CD4-positive, alpha-beta T cell (primary cell): ENCODE measurements around the gene TNNT2. TPM values are rescaled to one million over a fixed set of nuclear protein-coding genes. Genes with fewer than 3 reads are reported as not detected.

Experiments used
- ATAC-seq: fragments of 200-7000 bp; cut with Tn5 transposase; one replicate; pipeline ENCODE4 v1.10.0; 2022; ENCODE audit warnings: mild to moderate bottlenecking; ENCODE audit not compliant: poor library complexity
- CTCF ChIA-PET: fragments of 350-600 bp; sonication (Branson Sonifier 250); formaldehyde crosslinking; loops from one replicate; lab custom pipeline; 2021; ENCODE audit warnings: antibody characterized with exemption, inconsistent platforms; lab: Charles Lee
- POLR2A ChIA-PET: fragments of 350-600 bp; sonication (Branson Sonifier 250); formaldehyde crosslinking; loops from one replicate; lab custom pipeline; 2021; ENCODE audit warnings: antibody characterized with exemption, inconsistent platforms; lab: Charles Lee
- DNase-seq, 14 experiments: peaks; one replicate each; pipeline ENCODE4 v3.0.0-alpha.2; 2013 to 2020; ENCODE audit warnings: mixed read lengths in 2 of 14
- H3K27ac ChIP-seq, 2 donors: one replicate each; pipeline versions ENCODE4 v1.5.1 to v1.7.0; 2013; ENCODE audit warnings: low read length in 2 of 2, low read depth in 1 of 2, mild to moderate bottlenecking in 1 of 2
- H3K27me3 ChIP-seq, 2 experiments: 1 replicate in 1 of 2; 2 replicates in 1 of 2; pipeline versions ENCODE4 v1.6.1 to v1.7.0; 2013; ENCODE audit warnings: low read length in 2 of 2, control low read depth in 1 of 2, mild to moderate bottlenecking in 1 of 2, moderate library complexity in 1 of 2; ENCODE audit not compliant: insufficient read depth in 2 of 2, control insufficient read depth in 1 of 2
- H3K36me3 ChIP-seq: one replicate; pipeline ENCODE4 v1.6.1; 2013; ENCODE audit warnings: low read length, control low read depth; ENCODE audit not compliant: insufficient read depth
- H3K4me1 ChIP-seq: one replicate; pipeline ENCODE4 v1.6.1; 2013; ENCODE audit warnings: low read length, control low read depth; ENCODE audit not compliant: insufficient read depth
- H3K4me3 ChIP-seq: one replicate; pipeline ENCODE4 v1.5.1; 2013; ENCODE audit warnings: mild to moderate bottlenecking, low read length, moderate library complexity
- H3K9me3 ChIP-seq, 2 experiments: 1 replicate in 1 of 2; 2 replicates in 1 of 2; pipeline versions ENCODE4 v1.6.1 to v1.7.0; 2013; ENCODE audit warnings: low read length in 2 of 2, mild to moderate bottlenecking in 2 of 2, control low read depth in 1 of 2, moderate library complexity in 1 of 2; ENCODE audit not compliant: control insufficient read depth in 1 of 2, insufficient read depth in 1 of 2
- H3K27ac Mint-ChIP-seq: one replicate; pipeline ENCODE4 v1.8.0; 2020; ENCODE audit warnings: mixed read lengths
- H3K27me3 Mint-ChIP-seq: one replicate; pipeline ENCODE4 v1.8.0; 2021; ENCODE audit warnings: mixed read lengths
- H3K36me3 Mint-ChIP-seq: one replicate; pipeline ENCODE4 v1.8.0; 2021; ENCODE audit warnings: low read depth, mixed read lengths
- H3K4me1 Mint-ChIP-seq: one replicate; pipeline ENCODE4 v1.8.0; 2021; ENCODE audit warnings: low read depth, mixed read lengths
- H3K4me3 Mint-ChIP-seq: one replicate; pipeline ENCODE4 v1.8.0; 2020; ENCODE audit warnings: mild to moderate bottlenecking, mixed read lengths
- H3K9me3 Mint-ChIP-seq: one replicate; pipeline ENCODE4 v1.8.0; 2020; ENCODE audit warnings: mixed read lengths
- CTCF ChIP-seq: fragments of 200-600 bp; IDR thresholded peaks from one replicate; pipeline ENCODE4 v1.8.0; 2022; ENCODE audit warnings: antibody characterized with exemption, mild to moderate bottlenecking
- intact Hi-C, 2 experiments: fragments of 100-400 bp; cut with DNase I in 1 of 2; cut with micrococcal nuclease in 1 of 2; formaldehyde crosslinking; loops; one replicate each; pipeline versions ENCODE4 v1.15.1 to v1.9.0; 2023 to 2025; cut with DNase I, micrococcal nuclease
- total RNA-seq, 174 experiments: library from RNA in 2 of 174; stranded (reverse) in 2 of 174; gene quantifications; one replicate each; pipeline ENCODE4 v1.2.3 and lab custom pipeline; 2021 to 2026

Gene TNNT2
- total RNA-seq, 2 experiments from 2014 or later = not detected

GRCh38 chr1:201356236-201356635, 21.2 kb downstream of the TNNT2 start:
- no peak overlapping the region for H3K27ac Mint-ChIP-seq
- ChIA-PET CTCF (no interaction called here), POLR2A (no interaction called here)
- H3K36me3 Mint-ChIP-seq = no peaks in the 10 kb centered on the region
- Histone ChIP-seq H3K4me1 (no peaks in the 10 kb centered on the region), H3K27ac (no peak overlapping the region), H3K9me3 (peaks cover 0 to 4% of the 10 kb centered on the region in 2 experiments), H3K27me3 (peaks cover 2 to 6% of the 10 kb centered on the region in 2 experiments), H3K4me3 (no peak overlapping the region), H3K36me3 (no peaks in the 10 kb centered on the region)
- H3K9me3 Mint-ChIP-seq = no peaks in the 10 kb centered on the region
- no peak for TF ChIP-seq CTCF
- no peak overlapping the region for H3K4me3 Mint-ChIP-seq
- intact Hi-C loops = no loop called here
- no peak for DNase-seq
- peaks cover 31% of the 10 kb centered on the region for H3K27me3 Mint-ChIP-seq
- no peak for ATAC-seq
- H3K4me1 Mint-ChIP-seq = no peaks in the 10 kb centered on the region

GRCh38 chr1:201355471-201355870, 22.0 kb downstream of the TNNT2 start:
- CTCF ChIA-PET = no interaction called here
- Mint-ChIP-seq H3K27ac (no peak overlapping the region), H3K4me1 (no peaks in the 10 kb centered on the region), H3K9me3 (no peaks in the 10 kb centered on the region), H3K27me3 (peaks cover 33% of the 10 kb centered on the region), H3K36me3 (no peaks in the 10 kb centered on the region), H3K4me3 (no peak overlapping the region)
- peaks cover 0 to 4% of the 10 kb centered on the region in 2 experiments for H3K9me3 ChIP-seq
- H3K27me3 ChIP-seq = peaks cover 2 to 6% of the 10 kb centered on the region in 2 experiments
- no peak overlapping the region for H3K27ac ChIP-seq
- DNase-seq = no peak
- no peaks in the 10 kb centered on the region for H3K4me1 ChIP-seq
- no peak for TF ChIP-seq CTCF
- ATAC-seq = no peak
- POLR2A ChIA-PET = no interaction called here
- no peaks in the 10 kb centered on the region for H3K36me3 ChIP-seq
- no peak overlapping the region for H3K4me3 ChIP-seq
- intact Hi-C loops = loop anchor here in 1 of 2 experiments (2.0 kb wide), 1 partner anchor 27 kb away; no protein-coding TSS in a partner anchor

- CTCF ChIA-PET = no interaction called here
- POLR2A ChIA-PET = no interaction called here
- H3K4me1 ChIP-seq = no peaks in the 10 kb centered on the region
- H3K27ac ChIP-seq = no peak overlapping the region
- no peaks in the 10 kb centered on the region for H3K36me3 ChIP-seq
- Mint-ChIP-seq H3K27ac (no peak overlapping the region), H3K9me3 (no peaks in the 10 kb centered on the region), H3K4me3 (no peak overlapping the region), H3K4me1 (no peaks in the 10 kb centered on the region), H3K36me3 (no peaks in the 10 kb centered on the region), H3K27me3 (peaks cover 27% of the 10 kb centered on the region)
- H3K9me3 ChIP-seq = peaks cover 0 to 4% of the 10 kb centered on the region in 2 experiments
- intact Hi-C loops = loop anchor here in 1 of 2 experiments (2.0 kb wide), 1 partner anchor 26 kb away; no protein-coding TSS in a partner anchor
- ATAC-seq (no peak), DNase-seq (no peak)
- H3K27me3 ChIP-seq = peaks cover 2 to 6% of the 10 kb centered on the region in 2 experiments
- H3K4me3 ChIP-seq = no peak overlapping the region
- TF ChIP-seq CTCF = no peak
These were observed 22.6 kb downstream of the TNNT2 start for GRCh38 chr1:201354901-201355295.
